GM13976 (cell line): ENCODE measurements around the gene PCDHGA2.
"Not testable (repeated sequence)": the region's sequence is repeated elsewhere in the genome, so short reads cannot be mapped to it uniquely, and the experiment has no call there.

ENCODE experiments used
- DNase-seq: peaks from one replicate; pipeline ENCODE4 v3.0.0; 2012; ENCODE audit warnings: low spot score
- CTCF ChIP-seq: IDR thresholded peaks from 2 replicates; pipeline ENCODE4 v1.5.1; 2012; ENCODE audit warnings: borderline replicate concordance, mild to moderate bottlenecking; ENCODE audit not compliant: insufficient read depth; ENCODE audit errors: extremely low read depth, missing control alignments, control extremely low read depth
- in situ Hi-C: fragments of 300-500 bp; cut with MboI; formaldehyde crosslinking; loops from one replicate; pipeline ENCODE4 v1.12.0; 2022; ENCODE audit warnings: low sequenced_read_pairs, mixed read lengths, inconsistent platforms; ENCODE audit not compliant: unreplicated experiment

Gene PCDHGA2

GRCh38 chr5:141387557-141388311 lies 49.2 kb downstream of the PCDHGA2 start, which contains the start of gene PCDHGB4:
Gene PCDHGB4 (plus strand): TSS chr5:141387698. CDS start chr5:141387885, 187 bp downstream.
- in situ Hi-C loops, DNase-seq: not testable (repeated sequence)
- peak; percentile 57 for TF ChIP-seq CTCF

GRCh38 chr5:141388661-141389060 lies 50.1 kb downstream of the PCDHGA2 start:
- no peak for DNase-seq
- TF ChIP-seq CTCF: no peak
- in situ Hi-C loops: no loop called here

GRCh38 chr5:141389153-141390042 lies 50.8 kb downstream of the PCDHGA2 start:
- in situ Hi-C loops: no loop called here
- DNase-seq: no peak
- no peak for TF ChIP-seq CTCF

- in situ Hi-C loops: no loop called here
- no peak for TF ChIP-seq CTCF
- DNase-seq: no peak
Measured at GRCh38 chr5:141392429-141393198, 54.1 kb downstream of the PCDHGA2 start, which contains the start of gene PCDHGA8. Gene PCDHGA8 (plus strand): TSS chr5:141392633. CDS start chr5:141392814, 181 bp downstream.
